WTC11 (cell line): ENCODE measurements around the gene KRT16. TPM values are rescaled to one million over a fixed set of nuclear protein-coding genes. Genes with fewer than 3 reads are reported as not detected.

Experiments used
- ATAC-seq: fragments of 200-7000 bp; cut with Tn5 transposase; 2 replicates; pipeline ENCODE4 v1.10.0; 2021; ENCODE audit warnings: mild to moderate bottlenecking, moderate library complexity
- CTCF ChIA-PET: fragments of 300-600 bp; sonication (Branson Sonifier 250); formaldehyde crosslinking; loops from one replicate; lab custom pipeline; 2021; ENCODE audit warnings: antibody characterized with exemption; lab: Charles Lee
- POLR2A ChIA-PET: fragments of 350-600 bp; sonication (Branson Sonifier 250); formaldehyde crosslinking; loops from one replicate; lab custom pipeline; 2021; ENCODE audit warnings: antibody characterized with exemption; lab: Charles Lee
- DNase-seq: peaks from one replicate; pipeline ENCODE4 v3.0.0; 2021; ENCODE audit warnings: low spot score
- H3K27ac Mint-ChIP-seq: 2 replicates; pipeline ENCODE4 v1.8.0; 2021; ENCODE audit warnings: mixed read lengths
- H3K27me3 Mint-ChIP-seq: 2 replicates; pipeline ENCODE4 v1.8.0; 2021; ENCODE audit warnings: low read depth, mild to moderate bottlenecking, moderate library complexity, mixed read lengths
- H3K36me3 Mint-ChIP-seq: 2 replicates; pipeline ENCODE4 v1.8.0; 2021; ENCODE audit warnings: mixed read lengths
- H3K4me1 Mint-ChIP-seq: 2 replicates; pipeline ENCODE4 v1.8.0; 2022; ENCODE audit warnings: mixed read lengths
- H3K4me3 Mint-ChIP-seq: 2 replicates; pipeline ENCODE4 v1.8.0; 2021; ENCODE audit warnings: mild to moderate bottlenecking, moderate library complexity, mixed read lengths
- H3K9me3 Mint-ChIP-seq: 2 replicates; pipeline ENCODE4 v1.8.0; 2021; ENCODE audit warnings: mixed read lengths
- ESRRA ChIP-seq: sonication (generic); formaldehyde crosslinking; IDR thresholded peaks from 2 replicates; pipeline ENCODE4 v1.8.1; 2022; ENCODE audit warnings: mild to moderate bottlenecking, missing genetic modification reagents, borderline replicate concordance
- FOXK1 ChIP-seq: sonication (generic); formaldehyde crosslinking; IDR thresholded peaks from 2 replicates; pipeline ENCODE4 v1.8.0; 2022; ENCODE audit warnings: mild to moderate bottlenecking, moderate library complexity, missing genetic modification reagents
- FOXP4 ChIP-seq: sonication (generic); formaldehyde crosslinking; IDR thresholded peaks from 2 replicates; pipeline ENCODE4 v1.8.0; 2022; ENCODE audit warnings: mild to moderate bottlenecking, missing genetic modification reagents
- GABPB1 ChIP-seq: sonication (generic); formaldehyde crosslinking; IDR thresholded peaks from 2 replicates; pipeline ENCODE4 v1.8.1; 2023; ENCODE audit warnings: mild to moderate bottlenecking, missing genetic modification reagents
- MYBL2 ChIP-seq: sonication (generic); formaldehyde crosslinking; IDR thresholded peaks from 2 replicates; pipeline ENCODE4 v1.8.1; 2023; ENCODE audit warnings: mild to moderate bottlenecking, moderate library complexity, missing genetic modification reagents
- NFATC4 ChIP-seq: fragments of 250-450 bp; sonication (Bioruptor Pico); IDR thresholded peaks from 2 replicates; pipeline ENCODE4 v1.9.0; 2021; ENCODE audit warnings: mild to moderate bottlenecking
- NFYB ChIP-seq: sonication (generic); formaldehyde crosslinking; conservative IDR thresholded peaks from 2 replicates; pipeline ENCODE4 v1.8.0; 2022; ENCODE audit warnings: low read depth, missing genetic modification reagents
- SMAD4 ChIP-seq: sonication (generic); formaldehyde crosslinking; IDR thresholded peaks from 2 replicates; pipeline ENCODE4 v1.8.0; 2022; ENCODE audit warnings: mild to moderate bottlenecking, missing genetic modification reagents
- SP1 ChIP-seq: sonication (generic); formaldehyde crosslinking; conservative IDR thresholded peaks from 2 replicates; pipeline ENCODE4 v1.8.1; 2022; ENCODE audit warnings: missing genetic modification reagents
- USF1 ChIP-seq: sonication (generic); formaldehyde crosslinking; IDR thresholded peaks from 2 replicates; pipeline ENCODE4 v1.8.0; 2022; ENCODE audit warnings: mild to moderate bottlenecking, missing genetic modification reagents
- USF2 ChIP-seq: sonication (generic); formaldehyde crosslinking; IDR thresholded peaks from 2 replicates; pipeline ENCODE4 v1.8.1; 2023; ENCODE audit warnings: mild to moderate bottlenecking, missing genetic modification reagents, moderate library complexity
- ZNF138 ChIP-seq: sonication (generic); formaldehyde crosslinking; conservative IDR thresholded peaks from 2 replicates; pipeline ENCODE4 v1.8.1; 2022; ENCODE audit warnings: mild to moderate bottlenecking, moderate library complexity, missing genetic modification reagents
- ZNF232 ChIP-seq: sonication (generic); formaldehyde crosslinking; IDR thresholded peaks from 2 replicates; pipeline ENCODE4 v1.8.0; 2022; ENCODE audit warnings: mild to moderate bottlenecking, missing genetic modification reagents
- ZNF396 ChIP-seq: fragments of 250-450 bp; sonication (Bioruptor Pico); IDR thresholded peaks from 2 replicates; pipeline ENCODE4 v1.8.0; 2021; ENCODE audit warnings: mild to moderate bottlenecking, moderate library complexity, borderline replicate concordance
- ZNF416 ChIP-seq: fragments of 250-450 bp; sonication (Bioruptor Pico); IDR thresholded peaks from 2 replicates; pipeline ENCODE4 v1.9.0; 2021; ENCODE audit warnings: mild to moderate bottlenecking, inconsistent platforms
- ZNF425 ChIP-seq: fragments of 250-450 bp; sonication (Bioruptor Pico); conservative IDR thresholded peaks from 2 replicates; pipeline ENCODE4 v1.9.0; 2021; ENCODE audit warnings: mild to moderate bottlenecking
- total RNA-seq: library from RNA; stranded (reverse); gene quantifications from 3 replicates; pipeline ENCODE4 v1.2.3, GENCODE V29; 2021
- TF ChIP-seq, protein P1 (sequence below): sonication (generic); formaldehyde crosslinking; IDR thresholded peaks from 2 replicates; pipeline ENCODE4 v1.8.0; 2022; ENCODE audit warnings: missing genetic modification reagents

The KRT16 gene
- total RNA-seq, 1 experiment from 2014 or later: not detected

DNA sequence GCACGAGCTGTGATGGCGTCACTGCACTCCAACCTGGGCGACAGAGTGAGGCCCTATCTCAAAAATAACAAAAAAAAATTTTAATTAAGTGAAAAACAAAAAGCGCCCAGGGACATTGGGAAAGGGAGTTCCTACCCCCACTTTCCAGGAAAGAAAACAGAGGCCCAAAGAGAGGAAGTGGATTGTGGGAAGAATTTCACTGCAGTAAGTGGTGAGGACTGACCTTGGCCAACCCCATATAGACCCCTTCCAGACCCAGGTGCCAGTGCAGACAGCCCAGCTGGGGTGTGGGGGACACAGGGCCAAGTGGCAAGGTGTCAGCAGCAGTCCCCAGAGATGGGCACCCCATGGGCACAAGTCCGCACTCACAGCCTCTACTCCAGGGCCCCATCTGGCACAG is 40.9 kb upstream of the KRT16 start:
- H3K4me1 Mint-ChIP-seq: peaks cover 10% of the 10 kb centered on the region
- POLR2A ChIA-PET: no interaction called here

DNA sequence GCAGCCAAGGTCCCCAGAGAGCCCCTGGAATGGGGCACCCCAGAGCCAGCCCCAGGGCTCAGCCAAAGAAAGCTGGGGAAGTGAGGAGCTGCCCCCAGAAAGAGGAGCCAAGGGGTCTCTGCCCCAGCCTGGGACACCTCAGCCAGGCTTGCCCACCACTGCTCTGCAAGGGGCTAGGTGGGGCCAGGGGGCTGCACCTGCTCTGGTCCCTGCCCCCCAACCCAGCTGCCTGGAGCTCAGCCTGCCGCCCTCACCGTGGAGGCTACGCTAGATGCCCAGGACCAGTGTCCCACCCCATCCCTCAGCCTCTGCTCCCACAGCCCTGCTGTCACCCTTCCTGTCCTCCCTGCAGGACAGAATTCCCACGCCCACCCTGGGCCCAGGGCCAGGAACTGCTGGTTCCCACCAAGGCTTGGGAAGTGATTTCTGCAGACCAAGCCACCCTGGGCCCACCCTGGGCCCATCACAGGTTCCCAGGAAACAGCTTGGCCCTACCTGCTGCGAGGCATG is 39.9 kb upstream of the KRT16 start:
- Mint-ChIP-seq H3K4me1 (peaks cover 10% of the 10 kb centered on the region), H3K9me3 (no peaks in the 10 kb centered on the region), H3K4me3 (no peak overlapping the region), H3K27me3 (no peaks in the 10 kb centered on the region), H3K27ac (no peak overlapping the region), H3K36me3 (no peaks in the 10 kb centered on the region)
- ATAC-seq (no peak), DNase-seq (no peak)
- CTCF ChIA-PET: interaction anchor here (0.5 to 16.2 kb wide), 6 partner anchors 11 to 102 kb away, joined by 3 to 319 read pairs (median 28); no protein-coding TSS in a partner anchor
- TF ChIP-seq NFATC4 (no peak), ZNF425 (CRISPR knock-in tag) (no peak)
- POLR2A ChIA-PET: no interaction called here

More for the DNA sequence above, 40.9 kb upstream of the KRT16 start:
- CTCF ChIA-PET: interaction anchor here (0.9 to 16.2 kb wide), 7 partner anchors 10 to 103 kb away, joined by 3 to 319 read pairs (median 9); no protein-coding TSS in a partner anchor
- H3K9me3 Mint-ChIP-seq: no peaks in the 10 kb centered on the region
- DNase-seq: no peak
- no peaks in the 10 kb centered on the region for H3K27me3 Mint-ChIP-seq
- no peak overlapping the region for H3K27ac Mint-ChIP-seq
- no peak overlapping the region for H3K4me3 Mint-ChIP-seq
- no peaks in the 10 kb centered on the region for H3K36me3 Mint-ChIP-seq
- ATAC-seq: no peak
- TF ChIP-seq NFYB (no peak), FOXP4 (CRISPR knock-in tag) (no peak), ESRRA (CRISPR knock-in tag) (no peak)

DNA sequence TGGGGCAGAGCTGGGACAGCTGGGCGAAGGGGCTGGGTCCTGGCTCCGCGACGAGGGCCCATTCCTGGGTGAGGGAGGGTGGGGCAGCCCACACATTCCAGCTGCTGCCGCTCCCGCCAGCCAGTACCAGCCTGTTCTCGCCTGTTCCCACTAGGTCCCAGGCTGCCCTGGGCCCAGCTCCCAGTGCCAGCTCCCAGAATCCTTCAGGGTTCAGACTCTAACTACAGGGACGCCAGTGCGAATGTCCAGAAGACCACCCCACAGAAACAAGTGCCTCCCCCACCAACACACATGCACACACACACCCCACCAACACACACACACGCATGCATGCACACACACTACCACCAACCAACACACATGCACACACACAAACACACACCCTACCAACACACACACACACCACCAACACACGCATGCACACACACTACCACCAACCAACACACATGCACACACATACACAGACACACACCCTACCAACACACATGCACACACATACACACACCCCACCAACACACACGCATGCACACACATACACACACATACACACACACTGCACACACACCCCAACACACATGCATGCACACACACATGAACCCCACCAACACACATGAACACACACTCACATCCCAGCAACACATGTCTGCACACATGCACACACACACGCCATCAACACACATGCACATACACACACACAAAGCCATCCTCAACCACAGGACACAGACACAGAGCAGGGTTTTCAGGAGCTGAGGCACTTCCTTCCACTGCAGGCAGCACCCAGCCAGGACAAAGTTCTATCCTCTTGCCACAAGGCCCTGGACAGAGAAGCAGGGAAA is 39.3 kb upstream of the KRT16 start:
- Mint-ChIP-seq H3K9me3 (no peaks in the 10 kb centered on the region), H3K4me1 (peaks cover 10% of the 10 kb centered on the region), H3K36me3 (no peaks in the 10 kb centered on the region), H3K4me3 (no peak overlapping the region), H3K27ac (peak overlapping the region; percentile 60), H3K27me3 (no peaks in the 10 kb centered on the region)
- ChIA-PET POLR2A (interaction anchor here (1.6 kb wide), 1 partner anchor 151 kb away, joined by 3 read pairs; no protein-coding TSS in a partner anchor), CTCF (interaction anchor here (0.5 to 16.2 kb wide), 10 partner anchors 12 to 101 kb away, joined by 3 to 374 read pairs (median 4); no protein-coding TSS in a partner anchor)
- TF ChIP-seq ZNF416 (CRISPR knock-in tag) (no peak), ZNF396 (CRISPR knock-in tag) (no peak), USF1 (CRISPR knock-in tag) (no peak), MYBL2 (CRISPR knock-in tag) (no peak), GABPB1 (no peak), NFATC4 (no peak), SMAD4 (CRISPR knock-in tag) (no peak), ZNF232 (CRISPR knock-in tag) (no peak), USF2 (CRISPR knock-in tag) (no peak), ZNF425 (CRISPR knock-in tag) (no peak), ZNF138 (CRISPR knock-in tag) (no peak), FOXK1 (CRISPR knock-in tag) (no peak), SP1 (CRISPR knock-in tag) (no peak)
- TF ChIP-seq, protein P1, sequence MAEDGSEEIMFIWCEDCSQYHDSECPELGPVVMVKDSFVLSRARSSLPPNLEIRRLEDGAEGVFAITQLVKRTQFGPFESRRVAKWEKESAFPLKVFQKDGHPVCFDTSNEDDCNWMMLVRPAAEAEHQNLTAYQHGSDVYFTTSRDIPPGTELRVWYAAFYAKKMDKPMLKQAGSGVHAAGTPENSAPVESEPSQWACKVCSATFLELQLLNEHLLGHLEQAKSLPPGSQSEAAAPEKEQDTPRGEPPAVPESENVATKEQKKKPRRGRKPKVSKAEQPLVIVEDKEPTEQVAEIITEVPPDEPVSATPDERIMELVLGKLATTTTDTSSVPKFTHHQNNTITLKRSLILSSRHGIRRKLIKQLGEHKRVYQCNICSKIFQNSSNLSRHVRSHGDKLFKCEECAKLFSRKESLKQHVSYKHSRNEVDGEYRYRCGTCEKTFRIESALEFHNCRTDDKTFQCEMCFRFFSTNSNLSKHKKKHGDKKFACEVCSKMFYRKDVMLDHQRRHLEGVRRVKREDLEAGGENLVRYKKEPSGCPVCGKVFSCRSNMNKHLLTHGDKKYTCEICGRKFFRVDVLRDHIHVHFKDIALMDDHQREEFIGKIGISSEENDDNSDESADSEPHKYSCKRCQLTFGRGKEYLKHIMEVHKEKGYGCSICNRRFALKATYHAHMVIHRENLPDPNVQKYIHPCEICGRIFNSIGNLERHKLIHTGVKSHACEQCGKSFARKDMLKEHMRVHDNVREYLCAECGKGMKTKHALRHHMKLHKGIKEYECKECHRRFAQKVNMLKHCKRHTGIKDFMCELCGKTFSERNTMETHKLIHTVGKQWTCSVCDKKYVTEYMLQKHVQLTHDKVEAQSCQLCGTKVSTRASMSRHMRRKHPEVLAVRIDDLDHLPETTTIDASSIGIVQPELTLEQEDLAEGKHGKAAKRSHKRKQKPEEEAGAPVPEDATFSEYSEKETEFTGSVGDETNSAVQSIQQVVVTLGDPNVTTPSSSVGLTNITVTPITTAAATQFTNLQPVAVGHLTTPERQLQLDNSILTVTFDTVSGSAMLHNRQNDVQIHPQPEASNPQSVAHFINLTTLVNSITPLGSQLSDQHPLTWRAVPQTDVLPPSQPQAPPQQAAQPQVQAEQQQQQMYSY (CRISPR knock-in tag): no peak
- no peak for DNase-seq
- ATAC-seq: no peak
